ENCODE results near the gene TUSC2. TPM values are rescaled to one million over a fixed set of nuclear protein-coding genes. Genes with fewer than 3 reads are reported as not detected.
A peak's percentile ranks its signal among the peaks of the same experiment; 100 is the strongest.

TUSC2 gene
- total RNA-seq, 1 donor from 2014 or later, result 23.9 TPM

GRCh38 chr3:50298836-50299637, 29.0 kb downstream of the TUSC2 start, which contains the start of the genes HYAL3 and NAA80:
HYAL3 (minus strand) TSS chr3:50299405; CDS start chr3:50295602, 3,803 bp downstream.
NAA80 (minus strand) TSS chr3:50299405; CDS start chr3:50297463, 1,942 bp downstream.
- peak; percentile 99 for DNase-seq (ENCODE audit: low spot score)

GRCh38 chr3:50297896-50298725, 29.9 kb downstream of the TUSC2 start:
- H3K27me3 Mint-ChIP-seq (ENCODE audit: low read depth), result no peaks in the 10 kb centered on the region
- no peak for DNase-seq (ENCODE audit: low spot score)
- H3K36me3 Mint-ChIP-seq (ENCODE audit: low read depth), result peaks cover 3% of the 10 kb centered on the region
- H3K4me1 Mint-ChIP-seq (ENCODE audit: low read depth), result peaks cover 17% of the 10 kb centered on the region
- H3K27ac Mint-ChIP-seq, result peak overlapping the region; percentile 39
- intact Hi-C loops (cut with micrococcal nuclease), result loop anchor here (2.0 to 10.0 kb wide), 5 partner anchors 31 to 363 kb away; partner anchors contain the start of genes CYB561D2, GNAI2, NPRL2 and TUSC2
- no peaks in the 10 kb centered on the region for H3K9me3 Mint-ChIP-seq
- peak overlapping the region; percentile 98 for H3K4me3 Mint-ChIP-seq (ENCODE audit: low read depth)

More at GRCh38 chr3:50298836-50299637, 29.0 kb downstream of the TUSC2 start, which contains the start of the genes HYAL3 and NAA80:
- Mint-ChIP-seq H3K9me3 (no peaks in the 10 kb centered on the region), H3K4me1 (ENCODE audit: low read depth) (peaks cover 17% of the 10 kb centered on the region), H3K4me3 (ENCODE audit: low read depth) (peak within 1 kb of the TSS; percentile 98), H3K36me3 (ENCODE audit: low read depth) (peaks cover 3% of the 10 kb centered on the region), H3K27ac (peak within 1 kb of the TSS; percentile 93), H3K27me3 (ENCODE audit: low read depth) (no peaks in the 10 kb centered on the region)
- intact Hi-C loops (cut with micrococcal nuclease), result loop anchor here (1.0 to 10.0 kb wide), 7 partner anchors 22 to 364 kb away; partner anchors contain the start of genes CYB561D2, GNAI2, NPRL2 and TUSC2

GRCh38 chr3:50297384-50297775, 30.6 kb downstream of the TUSC2 start:
- no peaks in the 10 kb centered on the region for H3K27me3 Mint-ChIP-seq (ENCODE audit: low read depth)
- DNase-seq (ENCODE audit: low spot score), result no peak
- peaks cover 3% of the 10 kb centered on the region for H3K36me3 Mint-ChIP-seq (ENCODE audit: low read depth)
- peaks cover 23% of the 10 kb centered on the region for H3K4me1 Mint-ChIP-seq (ENCODE audit: low read depth)
- H3K9me3 Mint-ChIP-seq, result no peaks in the 10 kb centered on the region
- peak overlapping the region; percentile 98 for H3K4me3 Mint-ChIP-seq (ENCODE audit: low read depth)
- intact Hi-C loops (cut with micrococcal nuclease), result loop anchor here (10.0 kb wide), 1 partner anchor 363 kb away; no protein-coding TSS in a partner anchor
- no peak overlapping the region for H3K27ac Mint-ChIP-seq

- no peaks in the 10 kb centered on the region for H3K27me3 Mint-ChIP-seq (ENCODE audit: low read depth)
Observed at GRCh38 chr3:50296721-50297383, 31.2 kb downstream of the TUSC2 start.

GRCh38 chr3:50295553-50296431, 32.2 kb downstream of the TUSC2 start:
- H3K27me3 Mint-ChIP-seq (ENCODE audit: low read depth), result no peaks in the 10 kb centered on the region
- intact Hi-C loops (cut with micrococcal nuclease), result loop anchor here (10.0 kb wide), 1 partner anchor 361 kb away; no protein-coding TSS in a partner anchor
- H3K4me3 Mint-ChIP-seq (ENCODE audit: low read depth), result peak overlapping the region; percentile 20
- H3K36me3 Mint-ChIP-seq (ENCODE audit: low read depth), result peaks cover 10% of the 10 kb centered on the region
- H3K27ac Mint-ChIP-seq, result no peak overlapping the region
- no peaks in the 10 kb centered on the region for H3K9me3 Mint-ChIP-seq
- DNase-seq (ENCODE audit: low spot score), result no peak
- H3K4me1 Mint-ChIP-seq (ENCODE audit: low read depth), result peaks cover 23% of the 10 kb centered on the region

More at GRCh38 chr3:50296721-50297383, 31.2 kb downstream of the TUSC2 start:
- Mint-ChIP-seq H3K9me3 (no peaks in the 10 kb centered on the region), H3K36me3 (ENCODE audit: low read depth) (peaks cover 3% of the 10 kb centered on the region), H3K27ac (no peak overlapping the region), H3K4me1 (ENCODE audit: low read depth) (peaks cover 23% of the 10 kb centered on the region), H3K4me3 (ENCODE audit: low read depth) (peak overlapping the region; percentile 98)
- no peak for DNase-seq (ENCODE audit: low spot score)
- intact Hi-C loops (cut with micrococcal nuclease), result loop anchor here (10.0 kb wide), 1 partner anchor 362 kb away; no protein-coding TSS in a partner anchor

GRCh38 chr3:50294492-50295403, 33.3 kb downstream of the TUSC2 start:
- Mint-ChIP-seq H3K4me1 (ENCODE audit: low read depth) (peaks cover 14% of the 10 kb centered on the region), H3K9me3 (no peaks in the 10 kb centered on the region), H3K36me3 (ENCODE audit: low read depth) (peaks cover 19% of the 10 kb centered on the region), H3K4me3 (ENCODE audit: low read depth) (no peak overlapping the region), H3K27me3 (ENCODE audit: low read depth) (no peaks in the 10 kb centered on the region), H3K27ac (no peak overlapping the region)
- DNase-seq (ENCODE audit: low spot score), result no peak
- intact Hi-C loops (cut with micrococcal nuclease), result loop anchor here (10.0 kb wide), 1 partner anchor 360 kb away; no protein-coding TSS in a partner anchor

GRCh38 chr3:50294089-50294488, 33.9 kb downstream of the TUSC2 start:
- no peak for DNase-seq (ENCODE audit: low spot score)
- Mint-ChIP-seq H3K4me1 (ENCODE audit: low read depth) (peaks cover 14% of the 10 kb centered on the region), H3K4me3 (ENCODE audit: low read depth) (no peak overlapping the region), H3K9me3 (no peaks in the 10 kb centered on the region), H3K27me3 (ENCODE audit: low read depth) (no peaks in the 10 kb centered on the region), H3K36me3 (ENCODE audit: low read depth) (peaks cover 26% of the 10 kb centered on the region), H3K27ac (no peak overlapping the region)
- intact Hi-C loops (cut with micrococcal nuclease), result loop anchor here (10.0 kb wide), 1 partner anchor 359 kb away; no protein-coding TSS in a partner anchor

GRCh38 chr3:50293079-50293801, 34.8 kb downstream of the TUSC2 start:
- Mint-ChIP-seq H3K4me3 (ENCODE audit: low read depth) (peak overlapping the region; percentile 95), H3K9me3 (no peaks in the 10 kb centered on the region), H3K27ac (peak overlapping the region; percentile 96), H3K27me3 (ENCODE audit: low read depth) (no peaks in the 10 kb centered on the region), H3K4me1 (ENCODE audit: low read depth) (peaks cover 13% of the 10 kb centered on the region), H3K36me3 (ENCODE audit: low read depth) (peaks cover 33% of the 10 kb centered on the region)
- intact Hi-C loops (cut with micrococcal nuclease), result loop anchor here (2.0 to 10.0 kb wide), 2 partner anchors 66 to 358 kb away; partner anchors contain the start of gene TMEM115
- no peak for DNase-seq (ENCODE audit: low spot score)

- Mint-ChIP-seq H3K4me1 (ENCODE audit: low read depth) (peaks cover 9% of the 10 kb centered on the region), H3K27ac (peak within 1 kb of the TSS; percentile 96), H3K27me3 (ENCODE audit: low read depth) (no peaks in the 10 kb centered on the region), H3K4me3 (ENCODE audit: low read depth) (peak within 1 kb of the TSS; percentile 95), H3K9me3 (no peaks in the 10 kb centered on the region), H3K36me3 (ENCODE audit: low read depth) (peaks cover 41% of the 10 kb centered on the region)
- intact Hi-C loops (cut with micrococcal nuclease), result loop anchor here (1.0 to 10.0 kb wide), 3 partner anchors 45 to 358 kb away; partner anchors contain the start of gene TMEM115
- peak; percentile 96 for DNase-seq (ENCODE audit: low spot score)
Observed at GRCh38 chr3:50292159-50293078, 35.6 kb downstream of the TUSC2 start, which contains the start of gene IFRD2. IFRD2 (minus strand) TSS chr3:50292429; CDS start chr3:50292274, 155 bp downstream.

All from activated T-helper 2 cell treated with anti-CD3 and anti-CD28 coated beads, Interferon-gamma antibody, Interleukin-2, Interleukin-4, amounts not matched to agents 10 μg/mL and 5 μg/mL and 100 μg/mL, durations not matched to agents 14 hours and 24 hours and 36 hours (primary cell).